ENCODE data around the gene NUDT14.

NUDT14 gene

GRCh38 chr14:105223770-105224544 lies 42.8 kb upstream of the NUDT14 start:
- no peak overlapping the region for H3K4me3 ChIP-seq (replicated peaks; ENCODE audit: low read depth, low read length)
- no peak for TF ChIP-seq CTCF (IDR thresholded peaks at IDR 0.05; ENCODE audit: low read depth, low read length, missing control alignments)
- no peak for DNase-seq (ENCODE audit: extremely low read depth, low read depth)

DNA sequence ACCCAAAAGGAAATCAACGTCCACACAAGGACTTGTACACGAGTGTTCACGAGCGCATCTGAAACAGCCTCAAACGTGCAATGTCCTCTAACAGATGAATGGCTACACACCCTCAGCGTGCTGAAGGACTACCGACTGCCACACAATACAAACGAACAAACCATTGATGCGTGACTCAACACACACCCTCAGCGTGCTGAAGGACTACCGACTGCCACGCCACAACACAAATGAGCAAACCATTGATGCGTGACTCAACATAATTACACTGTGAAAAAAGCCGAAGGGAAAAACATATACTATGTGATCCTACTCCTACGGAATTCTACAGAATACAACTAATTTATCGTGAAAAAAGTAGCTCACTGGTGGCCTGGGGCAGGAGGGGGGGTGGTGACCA lies 42.1 kb upstream of the NUDT14 start:
- TF ChIP-seq CTCF (IDR thresholded peaks at IDR 0.05; ENCODE audit: low read depth, low read length, missing control alignments) = no peak
- H3K4me3 ChIP-seq (replicated peaks; ENCODE audit: low read depth, low read length) = no peak overlapping the region
- DNase-seq (ENCODE audit: extremely low read depth, low read depth) = no peak

DNA sequence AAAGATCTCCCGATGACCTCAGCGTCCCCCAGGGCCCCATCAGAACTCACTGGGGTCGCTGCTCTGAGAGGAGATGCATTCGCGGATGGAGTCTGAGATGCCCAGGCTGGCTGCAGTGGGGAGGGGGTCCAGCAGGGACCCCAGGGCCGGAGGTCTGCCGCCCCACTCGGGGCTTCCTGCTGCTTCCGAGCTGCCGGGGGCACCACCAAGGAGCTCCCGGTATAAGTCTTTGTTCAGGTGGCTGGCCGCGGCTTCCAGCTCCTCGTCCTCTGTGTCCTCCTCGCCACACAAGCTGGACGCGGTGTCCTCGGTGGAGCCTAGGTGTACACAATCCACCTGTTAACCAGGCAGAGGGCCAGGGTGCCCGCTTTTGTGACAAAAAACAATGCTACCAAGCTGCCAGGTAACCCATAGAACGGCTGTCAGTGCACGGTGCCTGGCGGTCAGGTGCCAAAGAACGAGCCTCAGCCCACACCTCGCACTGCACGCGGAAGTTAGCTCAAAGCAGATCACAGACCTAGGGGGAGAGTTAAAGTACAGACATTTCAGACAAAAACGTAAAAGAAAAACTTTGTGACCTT lies 40.6 kb upstream of the NUDT14 start:
- no peak for TF ChIP-seq CTCF (IDR thresholded peaks at IDR 0.05; ENCODE audit: low read depth, low read length, missing control alignments)
- no peak overlapping the region for H3K4me3 ChIP-seq (replicated peaks; ENCODE audit: low read depth, low read length)
- no peak for DNase-seq (ENCODE audit: extremely low read depth, low read depth)

DNA sequence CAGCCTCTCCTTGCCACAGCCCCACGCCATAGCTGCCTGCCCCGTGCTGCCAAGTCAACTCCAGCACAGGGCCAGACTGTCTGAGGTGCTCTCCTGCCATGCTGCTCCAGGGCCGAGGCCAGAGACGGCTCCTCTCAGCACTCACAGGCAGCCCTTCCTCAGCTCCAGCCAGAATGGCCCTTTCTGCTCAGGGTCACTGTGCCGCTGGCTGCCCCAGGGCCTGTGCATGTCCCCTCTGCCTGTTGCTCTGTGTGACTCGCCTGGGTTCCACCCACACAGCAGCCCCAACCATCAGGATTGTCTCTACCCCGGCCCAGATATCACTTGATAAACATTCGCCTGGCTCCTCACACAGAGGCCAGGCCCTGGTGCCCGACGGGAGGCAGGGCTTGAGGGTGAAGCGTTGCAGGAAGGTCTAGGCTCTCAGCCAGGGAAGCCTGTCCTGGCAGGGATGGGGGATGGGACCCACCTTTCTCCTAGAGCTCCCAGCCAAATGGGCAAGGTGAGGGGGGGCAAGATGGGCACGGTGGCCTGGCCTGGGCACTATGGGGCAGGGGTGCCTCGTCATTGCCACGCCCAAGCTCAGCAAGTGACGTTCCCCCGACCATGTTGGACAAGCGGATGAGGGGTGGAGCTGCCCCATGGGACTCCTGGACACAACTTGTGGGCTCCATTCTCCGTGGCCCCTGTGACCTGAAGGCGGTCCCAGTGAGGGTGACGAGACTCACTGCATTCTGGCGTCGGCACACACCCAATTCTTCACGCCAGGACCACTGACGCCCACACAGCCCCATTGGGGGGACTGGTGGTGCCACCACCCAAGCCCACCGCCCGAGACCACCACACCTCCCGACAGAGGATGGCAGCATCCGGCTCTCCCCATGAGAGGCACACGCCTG lies 39.8 kb upstream of the NUDT14 start:
- no peak overlapping the region for H3K4me3 ChIP-seq (replicated peaks; ENCODE audit: low read depth, low read length)
- no peak for DNase-seq (ENCODE audit: extremely low read depth, low read depth)
- TF ChIP-seq CTCF (IDR thresholded peaks at IDR 0.05; ENCODE audit: low read depth, low read length, missing control alignments) = no peak

GRCh38 chr14:105219753-105220152 lies 38.6 kb upstream of the NUDT14 start:
- DNase-seq (ENCODE audit: extremely low read depth, low read depth) = no peak
- no peak for TF ChIP-seq CTCF (IDR thresholded peaks at IDR 0.05; ENCODE audit: low read depth, low read length, missing control alignments)
- H3K4me3 ChIP-seq (replicated peaks; ENCODE audit: low read depth, low read length) = no peak overlapping the region

DNA sequence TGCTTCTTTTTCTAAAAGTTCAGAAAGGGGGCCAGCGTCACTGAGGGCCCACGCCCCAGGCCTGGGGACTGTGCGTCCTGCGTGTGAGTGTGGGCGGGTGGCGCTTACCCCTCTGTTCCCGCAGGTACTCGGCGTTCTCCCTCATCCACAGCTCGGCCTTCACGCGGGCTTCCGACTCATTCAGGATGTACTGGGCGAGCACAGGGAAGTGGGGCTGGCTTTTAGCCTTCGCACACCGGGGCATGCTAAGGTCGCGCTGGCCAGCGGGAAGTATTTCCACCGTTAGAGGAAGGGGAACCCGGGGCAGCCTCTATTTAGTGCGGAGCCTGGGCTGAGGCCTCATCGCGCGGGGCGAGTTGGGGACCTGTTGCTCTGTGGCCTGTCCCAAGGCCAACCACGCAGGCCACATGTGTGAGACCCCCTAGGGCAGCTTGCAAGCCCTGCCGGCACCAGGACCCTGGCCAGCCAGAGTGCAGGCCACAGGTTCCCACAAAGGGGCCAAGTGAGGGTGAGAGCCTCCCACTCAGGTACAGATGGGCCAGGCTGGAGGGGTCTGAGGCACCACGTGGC lies 38.0 kb upstream of the NUDT14 start:
- no peak for TF ChIP-seq CTCF (IDR thresholded peaks at IDR 0.05; ENCODE audit: low read depth, low read length, missing control alignments)
- no peak for DNase-seq (ENCODE audit: extremely low read depth, low read depth)
- H3K4me3 ChIP-seq (replicated peaks; ENCODE audit: low read depth, low read length) = no peak overlapping the region

All from HFF-Myc (cell line).